Effector memory CD4-positive, alpha-beta T cell (primary cell): ENCODE data around the gene ICAM2.
"Not testable (repeated sequence)": the region's sequence is repeated elsewhere in the genome, so short reads cannot be mapped to it uniquely, and the experiment has no call there.

Experiments
- DNase-seq, 3 donors: peaks; one replicate each; pipeline ENCODE4 v3.0.0-alpha.2; 2020
- H3K27ac ChIP-seq: 2 replicates; pipeline ENCODE4 v1.7.0; 2013; ENCODE audit warnings: mild to moderate bottlenecking, low read length, moderate library complexity; ENCODE audit not compliant: insufficient read depth, poor library complexity, severe bottlenecking
- H3K27me3 ChIP-seq: replicated peaks from 2 replicates; pipeline ENCODE4 v1.7.0; 2013; ENCODE audit warnings: mild to moderate bottlenecking, low read length; ENCODE audit not compliant: insufficient read depth, control insufficient read depth, poor library complexity, severe bottlenecking
- H3K36me3 ChIP-seq: 2 replicates; pipeline ENCODE4 v1.7.0; 2013; ENCODE audit warnings: mild to moderate bottlenecking, low read length, moderate library complexity; ENCODE audit not compliant: control insufficient read depth, insufficient read depth
- H3K4me1 ChIP-seq: 2 replicates; pipeline ENCODE4 v1.7.0; 2013; ENCODE audit warnings: low read length, mild to moderate bottlenecking; ENCODE audit not compliant: control insufficient read depth, insufficient read depth, poor library complexity, severe bottlenecking
- H3K4me3 ChIP-seq: 2 replicates; pipeline ENCODE4 v1.7.0; 2013; ENCODE audit warnings: low read length, low read depth, mild to moderate bottlenecking; ENCODE audit not compliant: insufficient read depth, poor library complexity, severe bottlenecking
- H3K9me3 ChIP-seq: 2 replicates; pipeline ENCODE4 v1.7.0; 2013; ENCODE audit warnings: mild to moderate bottlenecking, low read length, moderate library complexity; ENCODE audit not compliant: control insufficient read depth

The ICAM2 gene

DNA sequence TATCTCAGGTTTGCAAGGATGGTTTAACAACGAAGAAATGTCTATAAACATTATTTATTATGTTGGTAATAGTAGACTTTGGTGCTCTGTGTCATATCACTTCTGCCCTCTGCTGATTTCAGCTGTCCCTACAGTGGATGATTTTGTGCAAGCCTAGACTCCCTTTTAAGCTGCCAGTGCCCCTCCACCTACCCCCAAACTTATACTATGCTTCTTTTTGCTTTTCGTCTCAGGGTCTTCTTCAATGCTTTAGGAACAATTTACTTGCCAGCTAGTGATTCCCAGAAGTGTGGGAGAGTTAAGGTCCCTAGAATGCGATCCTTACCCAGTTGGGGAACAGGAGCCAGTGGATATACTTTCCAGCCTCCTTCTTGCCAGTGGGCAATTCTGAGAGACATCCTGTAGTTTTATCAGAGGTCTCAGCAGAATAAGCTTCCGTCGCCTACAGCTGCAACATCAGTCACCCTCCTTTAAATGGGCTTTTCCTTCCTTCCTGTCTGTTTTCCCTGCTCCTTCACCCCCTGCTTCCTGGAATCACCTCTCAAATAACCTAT, 4.1 kb downstream of the ICAM2 start:
- no peaks in the 10 kb centered on the region for H3K9me3 ChIP-seq
- H3K4me1 ChIP-seq, result peaks cover 44% of the 10 kb centered on the region
- peak overlapping the region; percentile 52 for H3K4me3 ChIP-seq
- peaks cover 6% of the 10 kb centered on the region for H3K36me3 ChIP-seq
- no peaks in the 10 kb centered on the region for H3K27me3 ChIP-seq
- no peak for DNase-seq
- H3K27ac ChIP-seq, result peak overlapping the region; percentile 92

DNA sequence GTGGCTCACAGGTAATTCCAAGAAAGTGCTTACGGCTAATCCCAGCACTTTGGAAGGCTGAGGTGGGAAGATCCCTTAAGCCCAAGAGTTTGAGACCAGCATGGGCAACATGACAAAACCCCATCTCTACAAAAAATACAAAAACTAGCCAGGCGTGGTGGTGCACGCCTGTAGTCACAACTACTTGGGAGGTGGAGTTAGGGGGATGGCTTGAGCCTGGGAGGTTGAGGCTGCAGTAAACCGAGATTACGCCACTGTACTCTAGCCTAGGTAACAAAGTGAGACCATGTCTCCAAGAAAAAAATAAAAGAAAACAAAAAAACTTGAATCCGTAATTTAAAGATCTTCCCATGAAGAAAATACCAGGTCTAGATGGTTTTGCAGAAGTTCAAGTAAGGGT, 5.0 kb downstream of the ICAM2 start:
- Histone ChIP-seq H3K27me3 (no peaks in the 10 kb centered on the region), H3K9me3 (no peaks in the 10 kb centered on the region), H3K4me3 (peak overlapping the region; percentile 23), H3K4me1 (peaks cover 39% of the 10 kb centered on the region), H3K36me3 (peaks cover 7% of the 10 kb centered on the region), H3K27ac (peak overlapping the region; percentile 92)
- DNase-seq, result no peak

DNA sequence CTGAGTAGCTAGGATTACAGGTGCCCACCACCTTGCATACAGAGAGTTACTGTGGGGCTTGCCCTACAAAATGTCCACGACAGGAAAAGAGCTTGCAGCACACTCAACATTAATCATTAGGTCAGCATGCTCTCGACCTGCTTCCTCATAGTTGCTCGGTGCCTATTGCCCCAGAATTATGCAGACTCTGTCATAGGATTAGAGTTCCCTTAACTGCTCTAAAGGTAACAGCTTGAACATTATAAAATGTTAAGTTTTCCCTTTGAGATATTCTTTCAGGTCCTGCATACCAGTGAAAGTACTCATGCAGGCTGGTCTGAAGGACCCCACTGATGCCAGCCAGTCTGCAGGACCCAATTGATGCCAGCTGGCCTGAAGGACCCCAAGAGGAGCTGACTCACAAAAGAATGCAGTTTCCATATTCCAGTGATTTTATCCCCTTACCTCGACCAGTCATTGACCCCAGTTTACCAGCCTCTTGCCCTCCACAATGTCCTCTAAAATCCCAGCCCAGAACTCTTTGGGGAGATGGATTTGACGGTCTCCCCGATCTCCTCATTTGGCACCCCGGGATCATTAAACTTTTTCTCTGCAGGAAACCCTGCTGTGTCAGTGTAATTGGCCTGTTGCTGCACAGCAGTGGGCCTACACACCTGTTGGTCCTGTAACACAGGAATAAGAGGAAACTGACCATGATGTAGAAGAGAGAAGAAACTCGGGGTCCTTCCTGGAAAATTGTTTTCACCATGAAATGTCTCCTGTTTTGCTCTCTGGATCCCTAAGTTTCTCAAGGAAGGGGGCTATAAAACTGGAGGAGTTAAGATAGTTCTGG, 10.6 kb downstream of the ICAM2 start:
- H3K27me3 ChIP-seq, result no peaks in the 10 kb centered on the region
- no peak for DNase-seq
- peaks cover 40% of the 10 kb centered on the region for H3K36me3 ChIP-seq
- H3K4me3 ChIP-seq, result no peak overlapping the region
- peaks cover 43% of the 10 kb centered on the region for H3K4me1 ChIP-seq
- no peak overlapping the region for H3K27ac ChIP-seq
- H3K9me3 ChIP-seq, result no peaks in the 10 kb centered on the region

- Histone ChIP-seq H3K36me3 (peaks cover 50% of the 10 kb centered on the region), H3K4me1 (peaks cover 35% of the 10 kb centered on the region), H3K27ac (no peak overlapping the region), H3K4me3 (no peak overlapping the region), H3K9me3 (no peaks in the 10 kb centered on the region), H3K27me3 (no peaks in the 10 kb centered on the region)
- no peak for DNase-seq
These were observed 11.6 kb downstream of the ICAM2 start for GRCh38 chr17:64008830-64009229.

GRCh38 chr17:64008346-64008745, 12.1 kb downstream of the ICAM2 start:
- Histone ChIP-seq H3K4me1 (peaks cover 34% of the 10 kb centered on the region), H3K36me3 (peaks cover 55% of the 10 kb centered on the region), H3K27me3 (no peaks in the 10 kb centered on the region), H3K4me3 (no peak overlapping the region), H3K9me3 (no peaks in the 10 kb centered on the region), H3K27ac (no peak overlapping the region)
- no peak for DNase-seq

GRCh38 chr17:64007838-64008282, 12.6 kb downstream of the ICAM2 start:
- H3K9me3 ChIP-seq, result no peaks in the 10 kb centered on the region
- no peak overlapping the region for H3K4me3 ChIP-seq
- H3K27ac ChIP-seq, result no peak overlapping the region
- H3K36me3 ChIP-seq, result peaks cover 60% of the 10 kb centered on the region
- no peaks in the 10 kb centered on the region for H3K27me3 ChIP-seq
- no peak for DNase-seq
- H3K4me1 ChIP-seq, result peaks cover 29% of the 10 kb centered on the region

DNA sequence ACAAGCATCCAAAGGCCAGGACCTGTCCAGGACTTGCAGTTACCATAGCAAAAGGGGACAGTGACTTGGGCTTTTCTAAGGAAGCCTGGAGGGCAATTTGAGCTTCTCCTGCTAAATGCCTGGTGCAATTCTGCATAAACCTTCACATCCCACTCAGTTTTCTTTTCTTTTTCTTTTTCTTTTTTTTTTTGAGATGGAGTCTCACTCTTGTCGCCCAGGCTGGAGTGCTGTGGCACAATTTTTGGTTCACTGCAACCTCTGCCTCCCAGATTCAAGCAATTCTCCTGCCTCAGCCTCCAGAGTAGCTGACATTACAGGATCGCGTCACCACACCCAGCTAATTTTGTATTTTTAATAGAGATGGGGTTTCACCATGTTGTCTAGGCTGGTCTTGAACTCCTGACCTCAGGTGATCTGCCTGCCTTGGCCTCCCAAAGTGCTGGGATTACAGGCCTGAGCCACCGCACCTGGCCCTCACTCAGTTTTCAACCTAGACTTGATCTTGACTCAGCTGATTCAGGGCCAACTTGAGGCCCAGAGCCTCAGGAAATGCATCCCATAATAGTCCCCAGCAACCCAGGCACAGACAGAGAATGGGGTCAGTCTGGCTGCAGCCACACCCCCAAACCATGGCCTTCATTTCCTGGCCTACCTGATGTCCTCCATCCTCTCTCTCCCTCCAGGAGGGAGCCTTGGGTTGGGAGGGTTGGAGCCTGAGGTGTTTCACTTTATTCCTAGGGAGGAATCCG, 13.2 kb downstream of the ICAM2 start:
- H3K36me3 ChIP-seq, result peaks cover 65% of the 10 kb centered on the region
- H3K4me3 ChIP-seq, H3K9me3 ChIP-seq, DNase-seq, H3K27me3 ChIP-seq: not testable (repeated sequence)
- H3K4me1 ChIP-seq, result peaks cover 28% of the 10 kb centered on the region
- peak overlapping the region; percentile 35 for H3K27ac ChIP-seq

DNA sequence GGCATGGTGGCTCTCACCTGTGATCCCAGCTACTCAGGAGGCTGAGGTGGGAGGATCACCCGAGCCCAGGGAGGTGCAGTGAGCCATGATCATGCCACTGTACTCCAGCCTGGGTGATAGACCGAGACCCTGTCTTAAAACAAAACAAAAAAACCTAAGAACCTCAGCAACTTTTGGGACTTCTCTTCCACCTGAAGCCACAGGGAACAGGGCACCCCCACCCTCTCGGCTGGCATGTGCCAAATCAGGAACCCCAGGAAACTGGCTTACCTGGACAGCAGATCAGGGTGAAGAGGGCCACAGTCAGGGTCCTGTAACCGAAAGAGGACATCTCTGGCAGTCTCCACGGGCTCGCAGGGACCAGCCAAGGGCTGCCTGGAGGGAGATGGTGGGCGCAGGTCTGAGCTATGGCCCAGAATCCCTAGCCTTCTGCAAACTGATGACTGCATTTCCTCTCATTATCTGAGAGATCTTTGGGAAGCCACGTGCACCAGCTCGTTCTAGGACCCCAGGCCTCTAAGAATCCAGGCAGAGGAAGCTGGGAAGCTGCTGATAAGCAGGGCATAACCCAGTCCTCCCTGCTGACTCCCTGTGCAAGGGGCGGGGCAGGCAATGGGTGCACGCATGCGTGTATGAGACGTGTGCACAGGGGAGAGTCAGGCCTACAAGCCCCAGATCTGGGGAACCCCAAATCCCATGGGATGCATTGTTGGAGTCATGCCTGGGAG, 13.9 kb downstream of the ICAM2 start:
- Histone ChIP-seq H3K4me3 (no peak overlapping the region), H3K27me3 (no peaks in the 10 kb centered on the region), H3K4me1 (peaks cover 25% of the 10 kb centered on the region), H3K36me3 (peaks cover 68% of the 10 kb centered on the region), H3K27ac (peak overlapping the region; percentile 35), H3K9me3 (no peaks in the 10 kb centered on the region)
- DNase-seq, result no peak

DNA sequence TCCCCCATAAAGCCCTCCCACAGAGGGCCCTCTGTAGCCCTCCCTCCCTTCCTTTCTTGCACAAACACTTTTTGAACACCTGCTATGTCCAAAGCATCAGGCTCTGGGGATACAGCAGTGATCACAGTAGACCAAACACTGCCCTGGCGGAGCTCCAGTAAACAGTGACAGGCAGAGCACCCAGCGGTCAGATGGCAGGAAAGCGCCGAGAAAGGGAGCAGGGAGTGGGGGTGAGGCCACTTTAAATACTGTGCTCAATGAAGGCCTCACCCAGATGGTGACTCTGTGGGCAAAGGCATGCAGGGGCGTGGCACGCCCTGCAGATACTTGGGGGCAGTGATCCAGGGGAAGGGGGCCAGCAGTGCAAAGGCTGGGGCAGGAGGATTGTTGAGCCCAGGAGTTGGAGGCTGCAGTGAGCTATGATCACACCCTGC, 14.7 kb downstream of the ICAM2 start:
- DNase-seq, result no peak
- peaks cover 25% of the 10 kb centered on the region for H3K4me1 ChIP-seq
- no peaks in the 10 kb centered on the region for H3K27me3 ChIP-seq
- H3K27ac ChIP-seq, result peak overlapping the region; percentile 51
- H3K4me3 ChIP-seq, result no peak overlapping the region
- peaks cover 67% of the 10 kb centered on the region for H3K36me3 ChIP-seq
- H3K9me3 ChIP-seq, result no peaks in the 10 kb centered on the region
